ENCODE data around the gene CMTM4.
"Not testable (repeated sequence)": the region's sequence is repeated elsewhere in the genome, so short reads cannot be mapped to it uniquely, and the experiment has no call there.

The CMTM4 gene

GRCh38 chr16:66703406-66704215 is 7.1 kb upstream of the CMTM4 start:
- FAIRE-seq = no peak

DNA sequence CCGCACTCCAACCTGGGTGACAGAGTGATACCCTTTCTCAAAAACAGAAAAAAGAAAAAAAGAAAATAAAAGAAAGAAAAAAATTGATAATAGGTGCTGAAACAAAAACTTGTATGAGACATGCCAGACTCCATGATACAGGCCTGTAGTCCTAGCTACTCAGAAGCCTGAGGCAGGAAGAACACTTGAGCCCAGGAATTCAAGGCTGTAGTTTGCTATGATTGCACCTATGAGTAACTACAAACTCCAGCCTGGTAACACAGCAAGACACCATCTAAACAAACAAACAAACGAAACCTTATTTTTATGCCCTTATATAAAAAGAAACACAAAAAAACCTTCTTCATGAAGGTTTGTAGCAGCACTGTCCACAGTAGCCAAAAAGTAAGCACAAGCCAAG is 5.0 kb upstream of the CMTM4 start:
- FAIRE-seq = no peak

GRCh38 chr16:66701026-66701425 is 4.5 kb upstream of the CMTM4 start:
- FAIRE-seq = no peak

DNA sequence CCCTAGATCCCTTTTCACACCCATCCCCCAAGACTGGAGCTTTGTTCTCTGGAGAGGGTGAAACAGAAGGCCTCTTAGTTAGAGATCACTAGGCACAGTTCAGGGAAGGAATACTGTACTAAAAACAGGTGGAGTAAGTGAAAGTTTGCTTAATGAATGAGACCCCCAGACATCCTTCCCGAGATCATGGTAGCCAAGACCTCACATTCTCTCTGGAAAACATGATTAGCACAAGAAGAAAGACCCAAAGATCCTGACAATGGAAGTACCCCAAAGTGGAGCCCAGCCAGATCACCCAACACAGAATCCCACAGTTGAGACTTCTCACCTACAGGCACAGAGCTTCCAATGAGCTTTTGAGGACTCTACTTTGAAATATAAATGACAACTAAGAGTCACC is 3.4 kb upstream of the CMTM4 start:
- FAIRE-seq = no peak

- no peak for FAIRE-seq
Observed at GRCh38 chr16:66698046-66698445, 1.5 kb upstream of the CMTM4 start.

DNA sequence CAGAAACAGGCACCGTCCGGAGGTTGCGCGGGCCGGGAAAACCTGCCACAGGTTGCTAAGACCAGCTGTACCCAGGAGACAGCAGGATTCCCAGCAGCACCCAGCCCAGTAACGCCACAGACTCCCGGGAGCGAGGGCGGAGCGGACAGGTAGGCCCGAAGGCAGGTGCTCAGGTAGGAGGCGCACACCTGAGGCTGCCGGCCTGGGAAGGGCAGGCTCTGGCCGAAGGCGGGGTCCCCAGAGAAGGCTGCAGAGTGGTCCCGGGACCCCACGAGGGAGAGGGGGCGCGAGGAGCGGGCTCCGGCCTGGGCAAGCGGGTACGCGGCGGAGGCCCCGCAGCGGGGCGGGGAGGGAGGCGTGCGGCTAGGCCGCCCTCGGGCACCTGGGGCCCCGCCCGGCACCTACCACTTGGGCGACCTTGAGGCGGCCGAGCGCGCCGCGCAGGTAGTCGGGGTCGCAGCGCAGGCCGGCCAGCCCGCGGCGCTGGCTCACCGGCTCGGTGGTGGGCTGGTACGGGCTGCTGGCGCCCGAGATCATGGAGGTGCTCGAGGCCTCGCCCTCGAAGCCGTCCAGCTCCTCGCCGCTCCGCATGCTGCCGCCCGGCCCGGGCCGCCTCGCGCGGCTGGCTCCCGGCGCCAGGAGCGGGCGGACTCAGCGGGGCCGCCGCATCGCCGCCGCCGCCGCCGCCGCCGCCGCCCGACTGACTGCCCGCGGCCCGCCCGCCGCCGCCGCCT is 441 bp downstream of the CMTM4 start:
- no peak for FAIRE-seq

DNA sequence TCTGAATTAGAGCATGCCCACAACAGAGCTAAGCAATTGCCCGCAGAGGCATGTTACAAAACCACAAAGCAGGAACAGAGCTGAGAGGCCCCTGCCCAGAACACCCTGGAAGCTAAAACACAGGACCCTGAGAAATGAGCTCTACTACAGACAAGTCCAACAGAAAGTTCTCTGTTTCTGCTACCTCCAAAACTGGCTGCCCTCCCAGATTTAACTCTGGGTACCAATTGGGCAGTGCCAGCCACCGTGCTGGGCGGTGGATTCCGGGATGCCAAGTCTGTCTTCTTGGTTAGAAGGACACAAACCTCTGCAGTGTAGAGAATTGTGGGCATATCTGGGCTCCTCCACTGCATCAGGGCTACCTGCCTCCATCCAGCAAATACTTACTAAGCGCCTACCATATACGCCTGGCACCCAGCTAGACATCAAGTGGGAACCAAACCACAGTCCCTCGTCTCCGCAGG is 1.0 kb downstream of the CMTM4 start:
- no peak for FAIRE-seq

- FAIRE-seq = no peak
Observed at GRCh38 chr16:66693149-66693548, 3.4 kb downstream of the CMTM4 start.

DNA sequence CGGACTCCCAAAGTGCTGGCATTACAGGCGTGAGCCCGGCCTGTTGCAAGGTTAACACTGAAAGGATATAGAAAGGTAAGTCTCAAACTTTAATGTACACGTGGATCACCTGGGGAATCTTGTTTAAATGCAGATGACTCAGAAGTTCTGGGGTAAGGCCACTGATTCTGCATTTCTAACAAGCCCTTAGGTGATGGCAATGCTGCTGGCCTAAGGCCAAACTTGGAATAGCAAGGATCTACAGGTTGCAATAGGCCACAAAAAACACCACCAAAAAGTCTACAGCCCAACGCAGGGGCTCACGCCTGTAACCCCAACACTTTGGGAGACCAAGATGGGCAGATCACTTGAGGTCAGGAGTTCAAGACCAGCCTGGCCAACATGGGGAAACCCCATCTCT is 4.2 kb downstream of the CMTM4 start:
- no peak for FAIRE-seq

DNA sequence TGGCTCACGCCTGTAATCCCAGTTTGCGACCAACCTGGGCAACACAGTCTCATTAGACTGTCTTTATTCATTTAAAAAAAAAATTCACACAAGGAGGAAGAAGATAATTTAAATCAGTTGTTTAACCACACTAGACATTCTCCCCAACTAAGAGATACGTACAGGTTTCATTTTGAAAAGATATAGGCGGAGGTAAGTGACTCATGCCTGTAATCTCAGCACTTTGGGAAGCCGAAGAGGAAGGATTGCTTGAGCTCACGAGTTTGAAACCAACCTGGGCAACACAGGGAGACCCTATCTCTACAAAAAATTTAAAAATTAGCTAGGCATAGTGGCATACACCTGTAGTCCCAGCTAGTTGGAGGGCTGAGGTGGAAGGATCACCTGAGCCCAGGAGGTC is 5.3 kb downstream of the CMTM4 start:
- FAIRE-seq = no peak

DNA sequence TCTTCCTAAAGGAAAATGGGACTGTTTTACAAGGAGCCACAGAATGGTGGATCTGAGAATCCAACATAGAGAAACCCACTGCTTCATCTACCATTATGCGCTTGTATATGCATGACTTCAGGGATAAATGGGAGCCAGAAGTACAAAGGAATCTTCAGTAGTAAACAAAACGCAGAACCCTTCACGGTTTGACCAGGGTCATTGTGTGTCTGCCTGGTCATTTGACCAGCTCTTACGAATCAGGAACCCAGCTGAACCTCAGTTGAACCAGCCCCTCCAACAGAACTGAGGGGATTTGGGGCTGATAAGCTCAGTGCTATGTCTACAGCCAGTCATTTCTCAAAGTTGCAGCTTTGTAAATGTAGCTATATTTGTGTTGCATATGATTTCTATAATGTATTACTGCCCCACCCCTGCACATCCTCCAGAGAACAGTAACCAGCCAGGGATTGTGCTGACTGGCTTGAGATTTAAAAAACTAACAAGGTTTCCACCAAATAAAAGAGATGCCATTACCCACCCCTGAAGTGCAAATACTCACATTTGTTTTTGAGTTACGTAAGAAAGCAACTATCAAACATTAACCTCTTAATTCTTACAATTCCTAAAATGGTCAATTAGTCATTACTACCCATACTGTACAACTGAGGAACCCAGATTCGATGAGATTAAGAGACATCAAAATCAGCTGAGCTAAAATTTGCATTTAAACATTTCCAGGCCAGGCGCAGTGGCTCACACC is 6.3 kb downstream of the CMTM4 start:
- no peak for FAIRE-seq

DNA sequence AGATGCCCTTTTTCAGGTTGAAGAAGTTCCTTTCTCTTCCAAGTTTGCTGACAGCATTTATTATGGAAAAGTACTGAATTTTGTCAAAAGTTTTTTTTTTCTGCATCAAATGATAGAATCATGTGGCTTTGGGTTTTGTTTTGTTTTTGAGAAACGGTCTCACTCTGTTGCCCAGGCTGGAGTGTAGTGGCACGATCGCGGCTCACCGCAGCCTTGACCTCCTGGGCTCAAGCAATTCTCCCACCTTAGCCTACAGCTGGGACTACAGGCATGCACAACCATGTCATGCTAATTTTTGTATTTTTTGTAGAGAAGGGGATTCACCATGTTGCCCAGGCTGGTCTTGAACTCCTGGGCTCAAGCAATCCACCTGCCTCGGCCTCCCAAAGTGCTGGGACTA is 7.3 kb downstream of the CMTM4 start:
- FAIRE-seq = no peak

- no peak for FAIRE-seq
Observed at GRCh38 chr16:66687906-66688625, 8.5 kb downstream of the CMTM4 start.

- FAIRE-seq = not testable (repeated sequence)
Observed at GRCh38 chr16:66685501-66686115, 10.9 kb downstream of the CMTM4 start.

- FAIRE-seq = no peak
Observed at GRCh38 chr16:66682271-66682670, 14.3 kb downstream of the CMTM4 start.

DNA sequence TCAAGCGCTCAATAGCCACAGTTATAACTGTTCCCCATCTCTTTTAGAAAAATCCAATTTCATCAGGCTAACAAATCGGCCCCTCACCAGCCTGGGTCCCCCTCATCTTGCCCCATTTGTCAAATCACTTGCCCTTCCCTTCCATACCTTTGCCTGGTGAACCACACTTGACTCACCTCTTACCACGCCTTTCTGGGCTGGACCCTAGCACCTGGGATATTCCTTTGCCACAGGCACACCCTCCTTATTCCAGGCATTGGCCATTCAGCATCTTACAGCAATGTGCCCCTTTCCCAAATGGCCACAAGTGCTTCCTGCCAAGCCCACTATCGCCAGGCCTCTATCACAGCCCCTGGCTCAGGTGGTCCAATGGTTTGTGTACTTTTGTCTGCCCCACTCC is 14.9 kb downstream of the CMTM4 start:
- FAIRE-seq = no peak

- FAIRE-seq = no peak
Observed at GRCh38 chr16:66678337-66678736, 18.2 kb downstream of the CMTM4 start.

DNA sequence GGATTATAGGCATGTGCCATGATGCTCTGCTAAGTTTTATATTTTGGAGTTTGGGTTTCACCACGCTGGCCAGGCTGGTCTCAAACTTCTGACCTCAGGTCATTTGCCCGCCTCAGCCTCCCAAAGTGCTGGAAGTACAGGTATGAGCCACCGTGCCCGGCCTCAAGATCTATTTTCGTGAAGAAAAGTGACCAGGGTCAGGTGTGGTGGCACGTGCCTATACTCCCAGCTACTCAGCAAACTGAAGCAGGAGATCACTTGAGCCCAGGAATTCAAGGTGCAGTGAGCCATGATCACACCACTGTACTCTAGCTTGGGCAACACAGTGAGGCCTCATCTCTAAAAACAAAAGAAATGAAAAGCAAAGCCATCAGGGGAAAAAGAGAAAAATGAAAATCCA is 18.7 kb downstream of the CMTM4 start:
- no peak for FAIRE-seq

GRCh38 chr16:66677179-66677578 is 19.4 kb downstream of the CMTM4 start:
- FAIRE-seq = no peak

DNA sequence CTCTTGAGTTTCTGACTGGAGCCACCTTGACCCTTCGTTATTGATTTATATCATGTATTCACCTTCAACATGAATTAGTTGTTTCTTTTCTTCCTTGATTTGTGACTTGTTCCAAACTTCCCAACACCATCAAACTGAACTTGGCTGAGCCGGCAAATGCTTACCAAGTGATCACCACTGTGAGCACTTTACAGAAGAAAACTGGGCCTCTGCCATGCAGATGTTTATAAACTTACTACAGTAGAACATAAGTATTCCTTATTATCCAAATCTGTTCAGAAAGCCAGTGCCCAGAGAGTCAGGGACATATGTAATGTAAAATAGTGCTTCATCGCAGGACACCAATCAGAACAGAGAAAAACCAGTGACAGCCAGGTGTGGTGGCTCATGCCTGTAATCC is 19.9 kb downstream of the CMTM4 start:
- FAIRE-seq = no peak

GRCh38 chr16:66673691-66674090 is 22.9 kb downstream of the CMTM4 start:
- FAIRE-seq = no peak

GRCh38 chr16:66670691-66671388 is 25.7 kb downstream of the CMTM4 start:
- FAIRE-seq = no peak

Data from endometrium (tissue), 2 donors.